BLaER1 treated with 17β-estradiol and CSF1 and Interleukin-3, amounts not matched to agents 10 nM and 100 nM (cell line): Measurements from ENCODE around the gene OLFM2.

Source experiments
- H3K27ac ChIP-seq, 11 experiments: shearing (Covaris generic); formaldehyde crosslinking; 2 replicates each; pipeline ENCODE4 v1.8.1; 2022
- H3K27me3 ChIP-seq, 11 experiments: shearing (Covaris generic); formaldehyde crosslinking; 2 replicates each; pipeline ENCODE4 v1.8.1; 2022
- H3K36me3 ChIP-seq, 11 experiments: shearing (Covaris generic); formaldehyde crosslinking; 2 replicates each; pipeline ENCODE4 v1.8.1; 2022
- H3K4me1 ChIP-seq, 10 experiments: shearing (Covaris generic); formaldehyde crosslinking; 2 replicates each; pipeline ENCODE4 v1.8.1; 2022
- H3K4me2 ChIP-seq, 11 experiments: shearing (Covaris generic); formaldehyde crosslinking; 2 replicates each; pipeline ENCODE4 v1.8.1; 2022
- H3K4me3 ChIP-seq, 10 experiments: shearing (Covaris generic); formaldehyde crosslinking; 2 replicates each; pipeline ENCODE4 v1.8.1; 2022
- H3K9ac ChIP-seq, 11 experiments: shearing (Covaris generic); formaldehyde crosslinking; 2 replicates each; pipeline ENCODE4 v1.8.1; 2022
- H3K9me3 ChIP-seq, 11 experiments: shearing (Covaris generic); formaldehyde crosslinking; replicated peaks in 1 of 11; 2 replicates each; pipeline ENCODE4 v1.8.1; 2022
- H4K20me1 ChIP-seq, 11 experiments: shearing (Covaris generic); formaldehyde crosslinking; 2 replicates each; pipeline ENCODE4 v1.8.1; 2022
- Cebpa-rat ChIP-seq, 11 experiments: shearing (Covaris generic); IDR thresholded peaks; 2 replicates each; pipeline ENCODE4 v1.8.1; 2022

Gene OLFM2

DNA sequence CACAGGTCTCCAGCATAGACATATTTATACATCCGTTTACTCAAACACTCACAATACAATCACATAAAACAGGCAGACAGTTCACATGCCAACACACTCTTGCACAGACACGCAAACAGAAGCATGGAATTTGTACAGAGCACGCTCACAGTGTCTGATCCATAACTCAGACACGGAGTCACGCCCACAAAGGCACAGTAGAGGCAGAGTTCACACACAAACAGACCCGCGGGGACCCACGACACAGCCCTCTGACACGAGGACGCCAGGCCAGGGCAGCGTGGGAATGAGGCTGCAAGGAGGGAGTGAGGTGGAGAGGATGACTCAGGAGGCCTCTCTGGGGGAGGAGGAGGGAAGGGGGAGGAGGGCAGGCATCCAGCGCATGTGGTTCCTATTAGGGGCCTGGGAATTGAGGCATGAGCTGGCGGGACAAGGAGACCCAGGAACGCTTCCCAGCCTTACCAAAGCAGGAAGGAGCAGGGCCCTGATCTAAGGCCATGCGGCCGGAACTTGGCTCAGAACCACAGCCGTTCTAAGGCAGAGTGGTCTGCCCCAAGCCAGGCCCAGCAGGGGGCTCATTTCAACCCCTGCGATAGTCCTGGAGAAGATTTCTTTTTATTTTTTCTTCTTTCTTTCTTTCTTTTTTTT is 9.1 kb upstream of the OLFM2 start:
- H3K9me3 ChIP-seq: peaks cover 14 to 21% (median 16%) of the 10 kb centered on the region in 11 experiments
- no peak for TF ChIP-seq Cebpa-rat (IDR thresholded peaks at IDR 0.05)
- H3K4me3 ChIP-seq: no peak overlapping the region
- peak overlapping the region in 4 of 11 experiments; percentile 38 to 52 (median 46); a peak in 6 of 22 replicates for H3K27ac ChIP-seq
- peaks cover 0 to 23% (median 17%) of the 10 kb centered on the region in 10 experiments; a peak in 18 of 20 replicates for H3K4me1 ChIP-seq
- peak overlapping the region in 2 of 11 experiments; percentile 29; a peak in 1 of 22 replicates for H3K9ac ChIP-seq
- peak overlapping the region in 10 of 11 experiments; percentile 7 to 70 (median 58); a peak in 17 of 22 replicates for H3K4me2 ChIP-seq
- no peaks in the 10 kb centered on the region for H3K36me3 ChIP-seq
- no peaks in the 10 kb centered on the region for H3K27me3 ChIP-seq
- H4K20me1 ChIP-seq: no peaks in the 10 kb centered on the region

DNA sequence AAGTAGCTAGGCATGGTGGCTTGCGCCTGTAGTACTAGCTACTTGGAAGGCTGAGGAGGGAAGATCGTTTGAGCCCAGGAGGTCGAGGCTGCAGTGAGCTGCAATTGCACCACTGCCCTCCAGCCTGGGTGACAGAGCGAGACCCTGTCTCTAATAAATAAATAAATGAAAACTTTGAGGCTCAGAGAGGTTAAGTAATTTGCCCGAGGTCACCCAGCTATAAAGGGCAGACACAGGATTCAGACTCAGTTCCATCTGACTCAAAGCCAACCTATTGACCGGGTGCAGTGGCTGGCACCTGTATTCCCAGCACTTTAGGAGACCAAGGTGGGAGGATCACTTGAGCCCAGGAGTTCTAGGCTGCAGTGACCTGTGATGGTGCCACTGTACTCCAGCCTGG is 7.4 kb upstream of the OLFM2 start:
- Histone ChIP-seq H4K20me1 (no peaks in the 10 kb centered on the region), H3K9me3 (peaks cover 14 to 21% (median 16%) of the 10 kb centered on the region in 11 experiments), H3K27me3 (no peaks in the 10 kb centered on the region), H3K36me3 (no peaks in the 10 kb centered on the region), H3K4me3 (no peak overlapping the region), H3K4me1 (peaks cover 0 to 23% (median 17%) of the 10 kb centered on the region in 10 experiments; a peak in 18 of 20 replicates), H3K4me2 (no peak overlapping the region), H3K9ac (no peak overlapping the region), H3K27ac (no peak overlapping the region)
- no peak for TF ChIP-seq Cebpa-rat (IDR thresholded peaks at IDR 0.05)

DNA sequence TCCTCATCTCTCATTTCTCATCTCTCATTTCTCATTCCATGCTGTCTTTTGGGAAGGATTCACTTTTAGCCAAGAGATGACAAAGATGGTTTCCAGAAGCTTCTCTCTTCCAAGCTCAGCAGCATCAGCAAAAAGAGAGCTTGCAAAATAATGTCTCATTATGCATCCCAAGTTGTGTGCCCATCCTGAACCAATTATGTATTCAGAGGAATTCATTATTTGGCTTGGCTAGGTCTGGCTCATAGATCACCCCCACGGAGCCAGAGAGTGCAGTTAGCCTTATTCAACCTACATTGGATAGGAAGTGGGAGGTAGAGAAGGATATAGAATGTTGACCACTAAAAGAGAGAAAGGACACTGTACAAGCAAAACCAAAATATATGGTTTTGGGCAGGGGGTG is 5.4 kb upstream of the OLFM2 start:
- no peak overlapping the region for H3K9ac ChIP-seq
- no peaks in the 10 kb centered on the region for H3K36me3 ChIP-seq
- H3K4me2 ChIP-seq: no peak overlapping the region
- peaks cover 14 to 21% (median 16%) of the 10 kb centered on the region in 11 experiments for H3K9me3 ChIP-seq
- peaks cover 4 to 10% (median 6%) of the 10 kb centered on the region in 11 experiments; a peak in 19 of 22 replicates for H3K27me3 ChIP-seq
- no peak overlapping the region for H3K4me3 ChIP-seq
- TF ChIP-seq Cebpa-rat (IDR thresholded peaks at IDR 0.05): no peak
- no peaks in the 10 kb centered on the region for H4K20me1 ChIP-seq
- H3K4me1 ChIP-seq: peaks cover 4 to 26% (median 20%) of the 10 kb centered on the region in 10 experiments; a peak in 19 of 20 replicates
- H3K27ac ChIP-seq: no peak overlapping the region

DNA sequence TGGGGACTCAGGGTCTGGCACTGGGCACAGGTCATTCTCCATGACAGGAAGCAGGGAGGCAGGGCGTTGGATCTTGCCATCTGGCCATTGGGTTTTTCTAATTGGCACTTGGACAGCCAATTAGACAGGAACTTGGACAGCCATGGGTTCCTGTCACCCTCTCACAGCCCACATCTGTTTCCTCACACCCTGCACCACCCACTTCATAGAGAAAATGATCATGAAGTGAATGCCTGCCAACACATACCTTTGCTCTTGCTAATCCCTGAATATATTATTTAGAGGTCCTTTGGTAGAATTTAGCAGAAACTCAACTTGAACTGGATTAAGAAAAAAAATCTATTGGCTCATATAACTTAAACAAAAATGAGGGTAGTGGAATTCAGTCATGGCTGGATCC is 4.9 kb upstream of the OLFM2 start:
- Histone ChIP-seq H3K9ac (no peak overlapping the region), H3K4me1 (peaks cover 5 to 23% (median 18%) of the 10 kb centered on the region in 10 experiments; a peak in 19 of 20 replicates), H4K20me1 (no peaks in the 10 kb centered on the region), H3K36me3 (no peaks in the 10 kb centered on the region), H3K27ac (no peak overlapping the region), H3K9me3 (peaks cover 14 to 21% (median 16%) of the 10 kb centered on the region in 11 experiments), H3K4me3 (no peak overlapping the region), H3K27me3 (peaks cover 5 to 12% (median 8%) of the 10 kb centered on the region in 11 experiments; a peak in 21 of 22 replicates), H3K4me2 (no peak overlapping the region)
- no peak for TF ChIP-seq Cebpa-rat (IDR thresholded peaks at IDR 0.05)

DNA sequence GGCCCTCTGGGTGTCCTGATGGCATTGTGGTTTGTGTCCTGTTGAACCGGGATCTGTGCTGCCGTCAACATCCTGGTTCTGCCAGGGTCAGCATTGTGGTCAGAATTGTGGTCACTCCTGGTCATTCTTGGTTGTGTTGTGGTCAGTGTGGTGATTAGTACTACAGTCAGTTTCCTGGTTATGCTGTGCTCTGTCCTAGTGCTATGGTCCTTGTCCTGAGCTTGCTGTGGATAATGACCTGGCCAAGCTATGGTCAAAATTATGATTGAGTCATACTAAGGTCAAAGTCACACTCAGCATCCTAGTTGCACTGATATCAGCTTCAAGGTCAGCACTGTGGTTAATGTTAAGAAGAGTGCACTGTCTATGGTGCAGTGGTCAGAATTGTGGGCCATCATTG is 4.5 kb upstream of the OLFM2 start:
- Histone ChIP-seq H3K4me3 (no peak overlapping the region), H4K20me1 (no peaks in the 10 kb centered on the region), H3K36me3 (no peaks in the 10 kb centered on the region), H3K4me1 (peaks cover 5 to 19% (median 14%) of the 10 kb centered on the region in 10 experiments; a peak in 19 of 20 replicates), H3K9me3 (peaks cover 14 to 21% (median 16%) of the 10 kb centered on the region in 11 experiments), H3K27me3 (peaks cover 10 to 17% (median 13%) of the 10 kb centered on the region in 11 experiments), H3K27ac (no peak overlapping the region), H3K4me2 (no peak overlapping the region), H3K9ac (no peak overlapping the region)
- TF ChIP-seq Cebpa-rat (IDR thresholded peaks at IDR 0.05): no peak

DNA sequence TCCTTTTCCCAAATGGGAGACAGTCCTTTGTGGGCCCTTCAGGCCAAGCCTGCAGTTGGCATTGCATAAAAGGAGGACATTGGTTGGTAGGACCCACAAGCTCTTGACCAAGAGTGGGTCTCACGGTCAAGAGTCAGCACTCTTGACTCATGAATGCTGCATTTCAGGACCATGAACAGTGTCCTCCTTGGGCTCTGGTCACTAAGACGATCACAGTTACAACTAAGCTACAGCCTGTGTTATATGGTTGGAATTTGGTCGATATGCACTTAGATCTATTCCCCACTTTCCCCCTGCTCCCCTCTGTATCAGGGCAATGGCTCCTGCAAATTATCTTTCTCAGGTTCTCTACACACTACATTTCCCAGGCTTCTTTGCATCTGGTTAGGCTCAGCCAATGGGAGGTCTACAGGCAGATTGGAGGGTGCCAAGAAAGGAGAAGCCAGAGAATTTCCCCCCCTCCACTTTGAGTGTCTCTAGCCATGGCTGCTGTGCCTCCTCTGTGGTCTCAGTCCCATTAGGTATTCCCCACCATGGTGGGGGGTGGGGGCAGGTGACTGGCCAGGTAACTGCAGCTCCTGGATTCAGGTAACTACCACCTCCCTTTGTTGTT is 3.1 kb upstream of the OLFM2 start:
- H3K27me3 ChIP-seq: peaks cover 24 to 31% (median 26%) of the 10 kb centered on the region in 11 experiments
- no peak for TF ChIP-seq Cebpa-rat (IDR thresholded peaks at IDR 0.05)
- no peak overlapping the region for H3K4me2 ChIP-seq
- H3K9ac ChIP-seq: no peak overlapping the region
- H3K4me1 ChIP-seq: peaks cover 5 to 22% (median 12%) of the 10 kb centered on the region in 10 experiments; a peak in 17 of 20 replicates
- H3K4me3 ChIP-seq: no peak overlapping the region
- H3K36me3 ChIP-seq: no peaks in the 10 kb centered on the region
- no peak overlapping the region for H3K27ac ChIP-seq
- peaks cover 14 to 21% (median 16%) of the 10 kb centered on the region in 11 experiments for H3K9me3 ChIP-seq
- H4K20me1 ChIP-seq: peaks cover 0 to 12% (median 0%) of the 10 kb centered on the region in 11 experiments; a peak in 5 of 22 replicates

DNA sequence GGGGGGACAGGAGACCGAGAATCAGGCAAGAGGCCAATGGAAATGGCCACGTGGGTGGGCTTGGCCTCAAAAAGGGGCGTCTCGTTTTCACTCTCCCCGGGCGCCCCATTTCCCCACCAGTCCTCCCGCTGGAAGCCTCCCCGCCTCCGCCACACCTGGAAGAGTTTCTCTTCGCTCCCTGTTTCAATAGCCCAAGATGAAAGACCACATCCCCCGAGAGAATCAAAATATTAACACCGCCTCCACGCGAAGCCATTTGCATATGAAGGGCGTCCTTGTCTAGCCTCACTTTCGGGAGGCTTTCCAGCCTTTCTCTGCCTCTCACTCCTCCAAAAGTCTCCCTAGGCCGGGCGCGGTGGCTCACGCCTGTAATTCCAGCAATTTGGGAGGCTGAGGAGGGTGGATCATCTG is 691 bp upstream of the OLFM2 start:
- H3K36me3 ChIP-seq: no peaks in the 10 kb centered on the region
- H3K4me1 ChIP-seq: peaks cover 5 to 24% (median 13%) of the 10 kb centered on the region in 10 experiments; a peak in 17 of 20 replicates
- H3K27me3 ChIP-seq: peaks cover 26 to 34% (median 29%) of the 10 kb centered on the region in 11 experiments
- no peak overlapping the region for H3K9ac ChIP-seq
- no peak overlapping the region for H3K27ac ChIP-seq
- H4K20me1 ChIP-seq: peaks cover 0 to 12% (median 0%) of the 10 kb centered on the region in 11 experiments; a peak in 5 of 22 replicates
- TF ChIP-seq Cebpa-rat (IDR thresholded peaks at IDR 0.05): no peak
- peaks cover 5 to 11% (median 7%) of the 10 kb centered on the region in 11 experiments for H3K9me3 ChIP-seq
- H3K4me3 ChIP-seq: peak overlapping the region in 8 of 10 experiments; percentile 22 to 62 (median 47); a peak in 12 of 20 replicates
- peak overlapping the region; percentile 61 to 77 (median 69) for H3K4me2 ChIP-seq

DNA sequence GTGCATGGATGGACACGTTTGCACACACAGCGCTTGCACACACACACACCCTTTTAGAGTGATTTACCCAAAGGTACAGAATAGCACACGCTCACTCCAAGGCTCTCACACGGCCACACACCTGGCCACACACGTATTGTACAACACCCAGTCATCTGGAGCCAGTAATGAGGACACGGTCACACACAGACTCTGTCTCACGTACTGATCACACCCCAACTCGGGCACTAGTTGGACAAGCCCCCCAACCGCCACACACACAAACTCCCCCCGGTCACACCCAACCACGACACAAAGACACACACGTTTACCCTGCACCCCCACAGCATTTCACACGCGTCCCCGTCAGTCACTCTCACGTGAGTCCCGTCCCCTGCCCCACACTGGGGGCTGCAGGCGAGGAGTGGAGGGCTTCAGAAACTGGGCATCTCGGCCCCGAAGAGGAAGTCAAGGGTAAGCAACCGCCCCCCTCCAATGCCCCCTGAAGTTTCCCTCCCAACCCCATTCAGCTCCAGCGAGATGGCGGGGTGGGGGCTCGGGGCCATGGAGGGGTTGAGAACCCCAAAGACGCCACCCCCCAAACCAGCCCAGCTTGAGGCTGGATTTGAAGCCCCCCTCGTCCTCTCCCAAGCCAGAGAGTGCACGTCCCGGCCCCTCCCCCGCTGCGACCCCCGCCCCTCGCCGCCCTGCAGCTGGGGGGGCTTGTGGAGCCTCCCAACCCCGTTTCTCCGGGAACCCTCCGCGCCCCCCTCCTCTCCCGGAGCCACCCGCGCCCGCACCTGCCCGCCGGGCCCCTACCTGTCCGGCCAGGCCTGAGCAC is 599 bp downstream of the OLFM2 start:
- H3K4me1 ChIP-seq: peaks cover 5 to 30% (median 13%) of the 10 kb centered on the region in 10 experiments; a peak in 17 of 20 replicates
- H3K27ac ChIP-seq: no peak overlapping the region
- peaks cover 0 to 12% (median 0%) of the 10 kb centered on the region in 11 experiments; a peak in 5 of 22 replicates for H4K20me1 ChIP-seq
- no peaks in the 10 kb centered on the region for H3K36me3 ChIP-seq
- H3K9me3 ChIP-seq: no peaks in the 10 kb centered on the region
- H3K9ac ChIP-seq: peak overlapping the region in 2 of 11 experiments; percentile 38 to 50; a peak in 2 of 22 replicates
- H3K4me2 ChIP-seq: peak overlapping the region in 10 of 11 experiments; percentile 19 to 59 (median 42); a peak in 16 of 22 replicates
- peaks cover 26 to 34% (median 29%) of the 10 kb centered on the region in 11 experiments for H3K27me3 ChIP-seq
- peak overlapping the region in 8 of 10 experiments; percentile 18 to 58 (median 43); a peak in 11 of 20 replicates for H3K4me3 ChIP-seq
- no peak for TF ChIP-seq Cebpa-rat (IDR thresholded peaks at IDR 0.05)
